ENCODE measurements around the gene PTPRK. TPM values are rescaled to one million over a fixed set of nuclear protein-coding genes. Genes with fewer than 3 reads are reported as not detected.

The PTPRK gene
- total and polyA plus RNA-seq, 2 of the 13 experiments (the other 11 are each of a cell fraction or from before 2014, with no cell fraction given) = 43.6 to 98.3 TPM

DNA sequence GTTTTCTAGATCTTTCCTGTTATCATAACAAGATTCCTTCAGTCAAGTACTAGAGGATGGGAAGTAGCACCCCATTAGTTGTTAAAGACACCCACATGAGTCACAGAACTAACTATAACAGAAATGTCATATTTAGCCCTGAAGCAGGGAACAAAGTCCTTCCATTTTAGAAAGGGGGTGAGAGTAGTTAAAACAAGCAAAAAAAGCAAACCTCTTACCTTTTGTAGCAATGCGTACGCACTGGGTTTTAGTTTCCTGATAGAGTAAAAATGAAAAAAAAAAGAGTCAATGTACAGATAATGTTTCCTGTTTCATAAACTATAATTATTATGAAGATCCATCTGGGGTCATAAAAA is 455.9 kb downstream of the PTPRK start (continued):
- TF ChIP-seq ZNF260 (CRISPR knock-in tag; IDR thresholded peaks at IDR 0.05; ENCODE audit: borderline replicate concordance, low read depth) (no peak), EP300 (IDR thresholded peaks at IDR 0.05; ENCODE audit: low read depth in 2 of 2, low read length in 2 of 2) (peak in 1 of 2 experiments; percentile 46; a peak in 2 of 4 replicates), EP300 (CRISPR knock-in tag; IDR thresholded peaks at IDR 0.05; ENCODE audit: borderline replicate concordance) (no peak), SATB2 (CRISPR knock-in tag; IDR thresholded peaks at IDR 0.05) (peak; percentile 89), TEAD3 (CRISPR knock-in tag; optimal IDR thresholded peaks at IDR 0.05; ENCODE audit: borderline replicate concordance) (peak; percentile 33), ZBTB33 (CRISPR knock-in tag; IDR thresholded peaks at IDR 0.05) (no peak), TBX3 (IDR thresholded peaks at IDR 0.05; ENCODE audit: borderline replicate concordance) (no peak), ZBTB8A (CRISPR knock-in tag; IDR thresholded peaks at IDR 0.05; ENCODE audit: borderline replicate concordance, low read depth) (no peak), HDAC1 (CRISPR knock-in tag; IDR thresholded peaks at IDR 0.05) (no peak), ZNF510 (CRISPR knock-in tag; IDR thresholded peaks at IDR 0.05; ENCODE audit: low read depth) (no peak), NKX3-1 (CRISPR knock-in tag; IDR thresholded peaks at IDR 0.05) (no peak), ELF3 (CRISPR knock-in tag; IDR thresholded peaks at IDR 0.05) (peak; percentile 59), ZNF503 (CRISPR knock-in tag; IDR thresholded peaks at IDR 0.05) (no peak), ISX (CRISPR knock-in tag; conservative IDR thresholded peaks at IDR 0.05) (no peak), BCLAF1 (IDR thresholded peaks at IDR 0.05) (no peak), ZC3H4 (CRISPR knock-in tag; IDR thresholded peaks at IDR 0.05; ENCODE audit: borderline replicate concordance) (no peak), CCDC6 (CRISPR knock-in tag; IDR thresholded peaks at IDR 0.05) (no peak)
- TF ChIP-seq, protein P1, sequence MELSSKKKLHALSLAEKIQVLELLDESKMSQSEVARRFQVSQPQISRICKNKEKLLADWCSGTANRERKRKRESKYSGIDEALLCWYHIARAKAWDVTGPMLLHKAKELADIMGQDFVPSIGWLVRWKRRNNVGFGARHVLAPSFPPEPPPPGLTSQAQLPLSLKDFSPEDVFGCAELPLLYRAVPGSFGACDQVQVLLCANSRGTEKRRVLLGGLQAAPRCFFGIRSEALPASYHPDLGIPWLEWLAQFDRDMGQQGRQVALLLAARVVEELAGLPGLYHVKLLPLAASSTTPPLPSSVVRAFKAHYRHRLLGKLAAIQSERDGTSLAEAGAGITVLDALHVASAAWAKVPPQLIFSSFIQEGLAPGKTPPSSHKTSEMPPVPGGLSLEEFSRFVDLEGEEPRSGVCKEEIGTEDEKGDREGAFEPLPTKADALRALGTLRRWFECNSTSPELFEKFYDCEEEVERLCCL (CRISPR knock-in tag; IDR thresholded peaks at IDR 0.05; ENCODE audit: borderline replicate concordance) = no peak
- TF ChIP-seq, protein P2, sequence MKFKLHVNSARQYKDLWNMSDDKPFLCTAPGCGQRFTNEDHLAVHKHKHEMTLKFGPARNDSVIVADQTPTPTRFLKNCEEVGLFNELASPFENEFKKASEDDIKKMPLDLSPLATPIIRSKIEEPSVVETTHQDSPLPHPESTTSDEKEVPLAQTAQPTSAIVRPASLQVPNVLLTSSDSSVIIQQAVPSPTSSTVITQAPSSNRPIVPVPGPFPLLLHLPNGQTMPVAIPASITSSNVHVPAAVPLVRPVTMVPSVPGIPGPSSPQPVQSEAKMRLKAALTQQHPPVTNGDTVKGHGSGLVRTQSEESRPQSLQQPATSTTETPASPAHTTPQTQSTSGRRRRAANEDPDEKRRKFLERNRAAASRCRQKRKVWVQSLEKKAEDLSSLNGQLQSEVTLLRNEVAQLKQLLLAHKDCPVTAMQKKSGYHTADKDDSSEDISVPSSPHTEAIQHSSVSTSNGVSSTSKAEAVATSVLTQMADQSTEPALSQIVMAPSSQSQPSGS (CRISPR knock-in tag; IDR thresholded peaks at IDR 0.05) = no peak
- TF ChIP-seq, protein P3, sequence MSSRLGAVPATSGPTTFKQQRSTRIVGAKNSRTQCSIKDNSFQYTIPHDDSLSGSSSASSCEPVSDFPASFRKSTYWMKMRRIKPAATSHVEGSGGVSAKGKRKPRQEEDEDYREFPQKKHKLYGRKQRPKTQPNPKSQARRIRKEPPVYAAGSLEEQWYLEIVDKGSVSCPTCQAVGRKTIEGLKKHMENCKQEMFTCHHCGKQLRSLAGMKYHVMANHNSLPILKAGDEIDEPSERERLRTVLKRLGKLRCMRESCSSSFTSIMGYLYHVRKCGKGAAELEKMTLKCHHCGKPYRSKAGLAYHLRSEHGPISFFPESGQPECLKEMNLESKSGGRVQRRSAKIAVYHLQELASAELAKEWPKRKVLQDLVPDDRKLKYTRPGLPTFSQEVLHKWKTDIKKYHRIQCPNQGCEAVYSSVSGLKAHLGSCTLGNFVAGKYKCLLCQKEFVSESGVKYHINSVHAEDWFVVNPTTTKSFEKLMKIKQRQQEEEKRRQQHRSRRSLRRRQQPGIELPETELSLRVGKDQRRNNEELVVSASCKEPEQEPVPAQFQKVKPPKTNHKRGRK (CRISPR knock-in tag; IDR thresholded peaks at IDR 0.05) = no peak

Data from HepG2 (cell line).